Hematopoietic multipotent progenitor cell treated with erythropoietin and hydrocortisone succinate and interleukin-3 and kit ligand, for 17 days (in vitro differentiated cells): ENCODE measurements around the gene SFMBT1.
"Not testable (repeated sequence)": the region's sequence is repeated elsewhere in the genome, so short reads cannot be mapped to it uniquely, and the experiment has no call there.

Source experiments
- DNase-seq: peaks from one replicate; pipeline ENCODE4 v3.0.0-alpha.2; 2015; ENCODE audit warnings: low spot score

The SFMBT1 gene

DNA sequence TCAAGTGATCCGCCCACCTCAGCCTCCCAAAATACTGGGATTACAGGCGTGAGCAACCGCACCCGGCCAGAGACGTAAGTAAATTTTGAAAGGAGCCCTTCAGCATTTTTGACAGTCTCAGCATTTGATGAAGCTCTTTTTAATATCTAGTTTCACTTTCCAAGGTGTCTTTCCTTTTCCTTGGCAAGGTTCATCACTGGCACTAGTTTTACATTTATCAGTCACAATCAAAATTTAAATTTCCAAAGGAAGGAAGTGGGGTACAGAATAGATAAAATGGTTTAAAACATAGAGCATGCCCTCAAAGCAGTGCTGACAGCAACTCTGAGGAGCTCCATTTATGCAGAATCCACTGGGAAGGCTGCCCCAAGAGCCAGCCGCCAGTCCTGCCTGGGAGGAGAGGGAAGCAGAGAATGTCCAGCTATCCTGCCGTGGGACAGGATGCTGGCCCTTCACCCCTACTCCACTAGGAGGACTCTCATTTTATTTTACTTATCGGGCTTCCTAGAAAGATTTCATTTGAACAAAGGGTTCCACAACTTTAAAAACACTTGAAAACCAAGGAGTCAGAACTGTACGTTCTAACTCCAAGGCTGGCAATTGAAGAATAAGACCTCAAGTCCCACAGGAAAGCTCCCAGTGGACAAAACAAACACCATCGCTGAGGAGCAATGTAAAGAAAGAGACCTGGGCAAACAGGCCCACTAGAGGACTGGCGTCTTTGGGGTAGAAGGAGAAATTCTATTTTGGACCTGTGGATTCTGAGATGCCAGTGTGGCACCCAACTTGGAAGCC lies 9.9 kb downstream of the SFMBT1 start:
- no peak for DNase-seq

DNA sequence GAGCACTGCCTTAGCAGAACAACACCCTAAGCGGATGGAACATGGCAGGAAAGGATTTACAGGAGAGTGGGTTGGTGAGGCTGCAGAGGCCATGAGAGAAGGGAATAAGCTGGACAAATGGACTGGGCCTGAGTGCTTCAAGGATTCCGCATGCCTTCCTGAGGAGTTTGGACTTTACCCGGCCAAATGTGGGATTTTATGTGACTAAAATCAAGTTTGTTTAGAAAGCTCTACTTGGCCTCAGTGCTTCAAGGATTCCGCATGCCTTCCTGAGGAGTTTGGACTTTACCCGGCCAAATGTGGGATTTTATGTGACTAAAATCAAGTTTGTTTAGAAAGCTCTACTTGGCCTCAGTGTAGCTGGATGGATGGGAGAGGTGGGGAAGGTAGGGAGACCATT lies 10.9 kb downstream of the SFMBT1 start:
- not testable (repeated sequence) for DNase-seq

DNA sequence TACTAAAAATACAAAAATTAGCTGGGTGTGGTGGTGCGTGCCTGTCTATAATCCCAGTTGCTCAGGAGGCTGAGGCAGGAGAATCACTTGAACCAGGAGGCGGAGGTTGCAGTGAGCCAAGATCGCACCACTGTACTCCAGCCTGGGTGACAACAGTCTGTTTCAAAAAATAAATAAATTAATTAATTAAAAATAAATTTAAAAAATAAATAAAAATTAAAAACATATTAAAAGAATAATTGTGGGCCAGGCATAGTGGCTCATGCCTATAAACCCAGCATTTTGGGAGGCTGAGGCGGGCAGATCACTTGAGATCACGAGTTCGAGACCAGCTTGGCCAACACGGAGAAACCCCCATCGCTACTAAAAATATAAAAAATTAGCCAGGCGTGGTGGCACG lies 11.5 kb downstream of the SFMBT1 start:
- DNase-seq = not testable (repeated sequence)

DNA sequence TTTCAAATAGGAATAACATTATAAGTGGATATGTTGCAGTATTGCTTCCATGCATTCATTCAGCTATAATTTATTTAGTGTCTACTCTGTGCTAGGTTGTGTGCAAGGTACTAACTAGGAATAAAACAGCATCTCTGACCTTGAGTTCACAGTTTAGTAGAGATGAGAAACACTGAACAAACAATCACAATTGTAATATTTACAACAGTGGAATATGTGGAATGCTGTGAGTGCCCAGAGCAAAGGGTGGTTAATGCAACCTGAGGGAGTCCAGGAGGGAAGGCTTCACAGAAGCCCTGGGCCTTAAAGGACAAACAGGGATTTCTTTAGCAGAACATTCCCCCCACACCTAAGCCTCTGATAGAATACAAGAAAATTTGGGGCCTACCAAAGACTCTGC lies 13.3 kb downstream of the SFMBT1 start:
- no peak for DNase-seq

DNA sequence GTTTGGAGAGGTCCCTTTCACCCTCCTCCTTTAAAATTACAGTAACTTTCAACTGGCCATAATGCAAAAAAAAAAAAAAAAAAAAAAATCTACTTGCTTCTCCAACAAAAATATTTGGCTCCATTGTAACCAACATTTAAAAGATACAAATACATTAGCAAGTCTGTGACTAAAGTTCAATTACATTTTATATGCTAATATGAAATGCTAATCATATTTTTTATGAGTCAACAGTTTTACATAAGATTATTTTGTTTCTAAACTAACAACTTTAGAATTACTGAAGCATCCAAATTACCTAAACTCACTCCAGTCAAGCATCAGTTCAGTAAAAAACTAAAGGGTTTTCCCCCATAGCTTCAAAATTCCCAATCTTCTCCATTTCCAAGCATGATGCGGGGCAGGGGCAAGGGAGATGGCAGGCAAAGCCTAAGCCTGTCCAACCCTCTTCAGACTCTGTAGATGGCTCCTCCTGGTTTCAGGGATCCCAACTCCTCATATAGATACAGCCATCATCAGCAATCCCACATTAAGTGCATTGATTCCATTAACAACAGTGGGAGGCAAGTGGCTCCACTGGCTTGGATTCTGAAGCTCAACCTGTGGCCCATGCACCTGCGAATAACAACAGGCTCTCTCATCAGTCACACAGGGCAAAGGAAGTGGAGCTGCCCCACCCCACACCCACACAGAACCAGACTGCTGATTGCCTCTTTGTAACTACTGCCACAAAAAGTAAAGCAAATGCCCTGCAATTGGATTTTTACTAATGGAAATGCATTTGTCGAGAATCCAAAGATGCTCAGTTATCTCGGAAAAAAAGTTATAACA lies 15.0 kb downstream of the SFMBT1 start:
- no peak for DNase-seq

DNA sequence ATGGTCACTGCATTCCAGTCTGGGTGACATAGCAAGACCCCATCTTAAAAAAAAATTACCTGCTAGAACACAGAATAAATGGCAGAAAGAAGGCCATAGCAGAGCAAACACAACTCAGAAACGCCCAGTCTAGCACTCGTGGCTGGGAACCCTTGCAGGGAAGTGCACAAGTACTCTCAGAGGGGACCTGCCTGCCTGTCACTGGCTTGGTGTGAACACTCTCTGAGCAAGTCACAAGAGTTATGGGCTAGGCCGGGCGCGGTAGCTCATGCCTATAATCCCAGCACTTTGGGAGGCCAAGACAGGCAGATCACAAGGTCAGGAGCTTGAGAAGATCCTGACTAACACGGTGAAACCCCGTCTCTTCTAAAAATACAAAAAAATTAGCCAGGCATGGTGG lies 17.2 kb downstream of the SFMBT1 start:
- no peak for DNase-seq

DNA sequence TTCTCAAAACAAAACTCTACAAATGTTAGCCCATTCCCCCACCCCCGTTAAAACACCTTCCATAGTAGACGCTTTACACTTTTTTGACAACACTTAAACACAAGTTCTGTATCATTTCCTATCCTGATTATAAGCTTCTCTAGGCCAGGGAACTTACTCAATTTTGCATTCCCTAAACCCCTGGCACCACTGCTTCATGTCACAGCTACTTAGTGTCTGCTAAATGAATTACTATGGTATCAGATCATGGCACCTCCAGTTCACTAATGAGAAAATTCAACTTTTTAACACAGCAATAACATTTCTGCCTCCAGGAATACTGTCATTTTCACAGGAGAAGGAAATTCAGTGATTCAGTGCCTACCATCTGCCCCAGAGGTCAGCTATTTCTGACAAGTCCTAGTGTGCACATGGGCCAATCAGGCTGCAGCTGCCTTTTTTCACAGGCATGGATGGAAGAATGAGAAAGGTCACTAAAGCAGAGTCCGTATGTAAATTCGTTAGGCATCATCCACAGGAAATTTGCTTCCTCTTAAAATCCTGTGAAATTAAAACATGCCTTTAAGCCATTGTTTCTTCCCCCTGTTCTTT lies 18.5 kb downstream of the SFMBT1 start:
- DNase-seq = no peak

DNA sequence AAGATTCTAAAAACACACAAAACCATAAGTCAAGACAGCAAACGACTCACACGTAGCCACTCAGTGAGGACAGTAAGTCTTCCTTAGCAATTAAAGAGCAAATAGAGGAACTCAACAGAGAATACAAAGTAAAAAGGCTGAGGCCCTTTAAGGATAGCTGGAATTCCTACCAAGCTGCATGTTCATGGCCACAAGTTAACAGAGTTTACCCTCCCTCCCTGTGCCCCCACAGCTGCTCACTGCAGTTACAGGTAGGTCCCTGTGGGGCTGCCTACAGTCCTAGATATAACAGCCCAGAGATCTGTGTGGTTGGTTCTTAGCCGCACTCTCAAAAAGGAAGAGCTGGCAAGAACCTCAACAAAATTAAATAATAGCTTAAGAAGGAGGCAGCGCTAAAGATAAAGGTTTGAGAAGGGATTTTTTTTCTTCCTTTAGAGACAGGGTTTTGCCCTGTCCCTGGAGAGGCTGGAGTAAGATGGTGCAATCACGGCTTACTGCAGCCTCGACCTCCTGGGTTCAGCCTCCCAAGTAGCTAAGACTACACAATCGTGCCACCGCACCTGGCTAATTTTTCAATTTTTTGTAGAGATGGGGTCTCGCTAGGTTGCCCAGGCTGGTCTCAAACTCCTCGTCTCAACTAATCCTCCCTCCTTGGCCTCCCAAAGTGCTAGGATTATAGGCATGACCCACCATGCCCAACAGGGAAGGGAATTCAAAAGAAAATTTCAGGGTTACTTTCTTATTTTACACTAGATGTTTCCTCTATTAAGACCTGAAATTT lies 19.3 kb downstream of the SFMBT1 start:
- DNase-seq = no peak

DNA sequence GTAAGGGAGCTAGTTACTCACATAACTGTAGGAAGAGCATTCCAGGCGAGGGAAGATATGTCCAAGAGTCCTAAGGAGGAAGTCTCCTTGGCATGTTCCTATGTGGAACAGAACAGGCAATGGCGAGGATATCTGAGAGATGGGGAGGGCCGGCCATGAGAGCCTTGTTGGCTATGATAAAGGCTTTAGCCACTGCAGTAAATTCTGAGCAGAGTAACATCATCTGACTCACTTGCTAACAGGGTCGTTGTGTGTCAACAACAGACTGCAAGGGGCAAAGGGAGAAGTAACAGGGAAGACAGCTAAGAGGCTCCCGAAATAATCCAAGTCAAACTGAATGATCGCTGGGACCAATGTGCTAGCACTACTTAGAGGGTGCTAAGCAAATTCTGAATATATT lies 21.6 kb downstream of the SFMBT1 start:
- no peak for DNase-seq

DNA sequence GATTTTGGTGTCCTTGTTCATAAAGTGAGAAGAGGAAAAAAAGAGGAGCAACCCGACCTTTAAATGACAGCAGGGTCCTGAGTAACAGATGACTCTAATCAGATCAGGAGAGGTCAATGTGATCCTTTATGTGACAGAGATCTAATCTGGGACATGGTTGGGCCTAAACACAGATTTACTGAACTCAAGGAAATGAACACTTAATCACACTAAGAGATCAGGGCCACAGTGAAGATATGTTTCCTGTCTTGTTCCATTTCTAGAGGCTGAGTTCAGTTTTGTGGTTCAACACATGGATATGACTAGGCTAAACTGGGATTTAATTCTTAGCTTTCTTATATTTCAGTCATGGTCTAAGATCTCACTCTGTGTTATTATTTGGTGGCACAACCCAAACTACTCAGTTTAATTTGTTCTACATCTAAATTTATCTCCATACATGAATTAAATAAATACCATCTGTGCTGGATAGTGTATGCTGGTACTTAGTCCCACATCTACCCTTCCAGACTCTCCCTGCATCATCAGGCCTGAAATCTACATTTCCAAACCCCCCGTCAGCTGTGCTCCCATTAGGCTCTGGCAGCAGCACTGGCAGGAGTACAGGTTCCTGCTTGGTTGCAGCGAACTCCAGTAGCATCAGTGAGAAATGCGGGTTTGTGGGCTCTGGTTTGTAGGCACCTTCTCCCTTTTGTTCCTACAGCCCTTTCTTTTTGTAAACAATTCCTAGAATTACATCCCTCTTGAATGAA lies 22.6 kb downstream of the SFMBT1 start:
- no peak for DNase-seq

DNA sequence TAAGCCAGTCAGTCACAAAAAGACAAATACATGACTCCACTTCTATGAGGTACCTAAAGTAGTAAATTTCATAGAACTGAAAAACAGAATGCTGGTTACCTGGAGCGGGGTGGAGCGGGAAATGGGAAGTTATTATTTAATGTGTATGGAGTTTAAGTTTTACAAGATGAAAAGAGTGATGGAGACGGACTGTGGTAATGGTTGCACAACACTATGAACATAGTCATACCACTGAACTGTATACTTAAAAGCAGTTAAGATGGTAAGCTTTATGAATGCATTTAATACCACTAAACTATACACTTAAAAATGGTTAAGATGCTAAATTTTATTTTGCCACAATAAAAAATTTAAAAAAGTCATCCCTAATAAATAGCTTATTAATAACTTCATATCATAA lies 23.2 kb downstream of the SFMBT1 start:
- DNase-seq = no peak

DNA sequence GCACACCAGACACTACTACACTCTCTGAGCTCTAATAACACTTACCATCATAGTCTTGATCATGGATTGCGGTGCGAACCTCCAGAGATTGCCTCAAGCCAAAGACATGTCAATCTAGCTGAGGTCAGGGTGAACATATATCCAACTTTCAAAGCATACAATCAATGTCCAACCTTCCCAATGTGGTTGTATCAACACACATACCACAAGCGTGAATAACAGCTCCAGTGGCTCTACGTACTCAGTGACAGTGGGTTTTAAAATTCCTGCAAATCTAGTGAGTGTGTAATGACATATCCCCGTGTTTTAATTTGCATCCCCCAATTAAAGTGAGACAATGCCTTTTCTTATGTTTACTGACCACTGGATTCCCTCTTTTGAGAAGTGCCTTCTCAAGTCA lies 29.6 kb downstream of the SFMBT1 start:
- DNase-seq = no peak

DNA sequence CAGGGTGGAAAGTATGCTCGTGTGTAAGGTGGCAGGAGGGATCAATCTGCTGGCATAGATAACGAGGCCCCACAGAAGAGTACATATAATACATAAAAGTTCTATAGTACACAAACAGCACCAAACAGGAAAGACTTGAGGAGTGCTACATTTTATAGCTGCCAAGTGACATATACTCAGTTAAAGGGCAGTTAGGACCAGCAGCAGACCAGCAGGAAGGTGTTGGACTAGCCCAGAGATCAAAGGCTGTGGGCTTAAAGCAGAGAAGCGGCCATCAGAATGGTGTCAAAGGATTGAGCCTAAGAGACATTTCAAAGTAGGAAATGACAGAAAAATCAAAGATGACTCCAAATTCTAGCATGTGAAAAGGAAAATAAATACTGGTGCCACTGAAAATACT lies 34.5 kb downstream of the SFMBT1 start:
- no peak for DNase-seq

DNA sequence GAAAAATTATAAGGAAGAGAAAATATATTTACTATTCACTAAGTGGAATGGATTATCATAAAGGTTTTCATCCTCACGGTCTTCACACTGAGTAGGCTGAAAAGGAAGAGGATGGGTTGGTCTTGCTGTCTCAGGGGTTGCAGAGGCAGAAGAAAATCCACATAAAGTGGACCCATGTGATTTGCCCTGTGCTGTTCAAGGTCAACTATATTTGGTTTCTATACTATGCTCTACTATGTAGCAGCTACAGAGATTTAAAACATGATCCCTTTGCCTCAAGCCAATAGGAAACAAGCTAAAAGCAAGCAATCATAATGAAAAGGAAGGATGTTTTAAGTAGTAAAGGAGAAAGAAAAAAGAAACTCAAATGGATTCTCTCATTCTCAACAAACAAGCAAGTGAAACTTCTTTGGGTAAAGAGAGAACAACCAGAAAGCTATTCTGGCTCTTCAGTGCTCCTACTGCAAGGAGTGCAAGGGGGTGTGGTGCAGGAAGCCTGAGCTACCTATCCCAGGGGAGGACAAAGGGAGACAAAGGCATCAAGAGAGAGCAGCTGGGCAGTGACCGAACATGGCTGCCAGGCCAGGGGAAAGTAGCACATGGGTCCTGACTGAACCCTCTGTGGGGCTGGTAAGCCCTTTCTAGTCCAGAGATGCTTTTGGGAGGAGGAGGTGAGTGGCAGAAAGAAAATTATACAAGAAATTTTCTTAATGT lies 35.9 kb downstream of the SFMBT1 start:
- DNase-seq = no peak

DNA sequence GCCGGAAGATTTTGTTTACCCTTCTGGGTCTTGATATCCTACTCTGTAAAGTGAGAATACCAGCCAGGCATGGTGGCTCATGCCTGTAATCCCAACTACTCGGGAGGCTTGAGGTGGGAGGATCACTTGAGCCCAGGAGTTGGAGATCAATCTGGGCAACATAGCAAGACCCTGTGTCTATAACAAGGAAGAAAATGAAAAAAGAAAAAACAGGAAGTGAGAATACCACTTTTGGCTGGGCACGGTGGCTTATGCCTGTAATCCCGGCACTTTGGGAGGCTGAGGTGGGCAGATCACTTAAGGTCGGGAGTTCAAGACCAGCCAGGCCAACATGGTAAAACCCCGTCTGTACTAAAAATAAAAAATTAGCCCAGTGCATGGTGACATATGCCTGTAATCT lies 36.9 kb downstream of the SFMBT1 start:
- no peak for DNase-seq

DNA sequence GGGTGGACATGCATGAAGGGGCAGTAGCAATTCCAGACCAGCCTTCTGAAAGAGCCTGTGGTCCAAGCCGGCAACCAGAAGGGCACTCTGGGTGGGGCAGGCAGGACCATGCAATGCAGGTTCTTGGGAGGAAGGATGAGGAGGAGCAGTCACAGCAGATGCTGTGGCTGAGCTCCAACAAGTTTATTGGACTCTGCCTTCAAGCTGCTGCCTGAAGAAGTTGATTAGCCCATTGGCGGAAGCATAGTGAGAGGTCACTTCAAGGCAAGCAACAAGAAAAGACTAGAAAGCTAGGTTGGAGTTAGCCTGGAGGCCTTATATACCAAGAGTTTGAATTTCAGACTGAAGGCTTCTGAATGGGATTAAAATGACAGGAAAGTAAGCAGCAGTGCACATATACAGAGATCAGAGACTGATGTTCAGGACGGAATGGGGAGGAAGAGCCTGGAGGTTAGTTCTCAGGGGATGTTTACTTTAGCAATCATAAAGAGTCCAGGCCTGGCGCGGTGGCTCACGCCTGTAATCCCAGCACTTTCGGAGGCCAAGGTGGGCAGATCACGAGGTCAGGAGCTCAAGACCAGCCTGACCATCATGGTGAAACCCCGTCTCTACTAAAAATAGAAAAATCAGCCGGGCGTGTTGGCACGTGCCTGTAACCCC lies 39.9 kb downstream of the SFMBT1 start:
- DNase-seq = no peak

DNA sequence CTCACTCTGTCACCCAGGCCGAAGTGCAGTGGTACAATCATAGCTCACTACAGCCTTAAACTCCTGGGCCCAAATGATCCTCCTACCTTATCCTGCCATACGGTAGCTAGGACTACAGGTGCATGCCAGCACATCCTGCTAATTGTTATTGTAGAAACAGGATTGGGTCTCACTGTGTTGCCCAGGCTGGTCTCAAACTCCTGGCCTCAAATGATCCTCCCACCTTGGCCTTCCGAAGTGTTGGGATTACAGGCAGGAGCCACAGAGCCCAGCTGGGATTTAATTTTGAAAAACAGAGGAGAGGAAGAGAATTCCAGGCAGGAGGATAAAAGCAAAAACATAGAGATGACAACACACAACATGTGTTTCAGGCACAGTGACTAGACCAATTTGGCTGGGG lies 40.5 kb downstream of the SFMBT1 start:
- DNase-seq = no peak

DNA sequence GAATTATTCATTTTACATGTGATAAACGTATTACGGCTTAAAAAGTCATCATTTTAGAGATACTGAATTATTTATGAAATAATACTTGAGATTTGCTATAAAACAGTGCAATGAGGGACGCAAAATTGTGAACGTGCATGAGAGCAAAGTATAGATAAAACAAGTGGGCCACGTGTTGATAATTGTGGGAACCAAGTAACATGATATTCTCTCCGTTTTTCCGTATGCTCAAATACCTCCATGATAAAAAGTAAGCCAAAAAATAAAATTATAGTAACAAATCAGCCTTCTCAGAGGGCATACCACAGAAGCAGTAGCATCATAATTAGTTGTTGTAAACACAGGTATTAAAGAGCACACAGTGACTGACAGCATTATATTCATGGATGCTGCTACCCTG lies 42.6 kb downstream of the SFMBT1 start:
- no peak for DNase-seq

DNA sequence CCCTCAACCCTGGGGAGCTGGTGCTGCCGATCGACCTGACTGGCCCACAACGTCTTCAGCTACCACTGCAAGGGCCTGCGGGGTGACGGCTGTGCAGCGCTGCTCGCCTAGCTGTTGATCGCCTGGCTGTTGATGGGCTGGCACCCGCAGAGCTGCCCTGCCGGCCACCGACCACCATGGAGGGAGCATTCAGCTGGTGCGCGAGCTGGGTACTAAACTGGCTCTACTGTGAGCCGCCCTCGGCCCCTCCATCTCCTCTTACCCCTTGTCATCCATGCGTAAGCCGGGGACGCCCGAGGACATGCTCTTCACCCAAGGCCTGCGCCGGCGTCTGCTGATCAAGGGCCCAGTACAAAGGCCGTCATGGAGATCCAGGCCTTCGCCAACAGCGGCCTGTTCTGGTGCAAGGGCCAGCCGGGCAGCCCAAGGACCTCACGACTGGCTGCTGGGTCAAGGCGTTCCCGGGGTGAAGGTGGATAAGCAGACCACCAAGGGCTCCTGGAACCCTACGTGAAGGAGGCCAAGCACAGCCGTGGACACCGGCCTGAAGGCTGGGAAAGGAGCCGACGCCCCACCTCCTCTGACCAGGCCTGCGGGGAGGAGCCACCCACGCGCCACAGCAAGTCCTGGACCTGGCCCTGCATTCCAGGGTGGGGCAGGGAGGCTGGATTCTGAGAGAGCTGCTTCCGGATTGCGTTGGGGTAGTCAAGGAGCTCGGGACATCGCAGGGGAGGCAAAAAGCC lies 46.9 kb downstream of the SFMBT1 start:
- DNase-seq = no peak

DNA sequence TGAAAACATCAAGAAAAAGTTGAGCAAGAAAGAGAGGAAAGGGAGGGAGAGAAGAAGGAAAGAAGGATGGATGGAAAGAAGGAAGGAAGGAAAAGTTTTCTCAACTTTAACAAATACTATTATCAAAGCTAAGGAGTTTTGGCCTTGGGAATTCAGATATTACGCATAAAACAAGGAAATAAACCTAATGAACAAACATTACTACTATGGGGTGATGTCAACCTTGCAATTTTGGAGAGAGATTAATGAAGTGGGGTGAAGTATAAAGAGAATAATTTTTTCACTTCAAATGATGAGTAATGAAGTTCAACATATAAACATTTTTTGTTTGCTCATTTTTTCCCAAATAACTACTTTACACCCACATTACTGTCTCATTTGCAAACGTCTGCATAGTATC lies 55.2 kb downstream of the SFMBT1 start:
- no peak for DNase-seq
